GM19239 (cell line): ENCODE measurements around the gene FEZF2.

Experiments
- DNase-seq: peaks from one replicate; pipeline ENCODE4 v3.0.0; 2011; ENCODE audit warnings: low spot score; ENCODE audit not compliant: insufficient read length
- FAIRE-seq: peaks from 2 replicates; lab custom pipeline; 2011; peaks lifted over from hg19 to GRCh38; lab: Jason Lieb, UNC

Gene FEZF2

GRCh38 chr3:62374341-62375218 lies 1.2 kb upstream of the FEZF2 start:
- DNase-seq (no peak), FAIRE-seq (no peak)

GRCh38 chr3:62373714-62374333 lies 474 bp upstream of the FEZF2 start:
- FAIRE-seq (no peak), DNase-seq (no peak)

- DNase-seq = no peak
- no peak for FAIRE-seq
Observed at GRCh38 chr3:62372621-62373041, 719 bp downstream of the FEZF2 start.

GRCh38 chr3:62371720-62372591 lies 1.4 kb downstream of the FEZF2 start:
- no peak for DNase-seq
- FAIRE-seq = no peak

GRCh38 chr3:62370858-62371719 lies 2.3 kb downstream of the FEZF2 start:
- DNase-seq = no peak
- no peak for FAIRE-seq

- no peak for FAIRE-seq
- no peak for DNase-seq
Observed at GRCh38 chr3:62370112-62370857, 3.1 kb downstream of the FEZF2 start.

- DNase-seq (no peak), FAIRE-seq (no peak)
Observed at GRCh38 chr3:62369476-62369743, 3.9 kb downstream of the FEZF2 start.

GRCh38 chr3:62368705-62369475 lies 4.5 kb downstream of the FEZF2 start:
- FAIRE-seq (no peak), DNase-seq (no peak)

GRCh38 chr3:62368290-62368704 lies 5.1 kb downstream of the FEZF2 start:
- DNase-seq (no peak), FAIRE-seq (no peak)

GRCh38 chr3:62367763-62368195 lies 5.6 kb downstream of the FEZF2 start:
- FAIRE-seq = no peak
- no peak for DNase-seq

GRCh38 chr3:62366126-62366484 lies 7.2 kb downstream of the FEZF2 start:
- no peak for FAIRE-seq
- DNase-seq = no peak

- no peak for FAIRE-seq
Observed at GRCh38 chr3:62365391-62366125, 7.8 kb downstream of the FEZF2 start.

GRCh38 chr3:62364191-62364590 lies 9.2 kb downstream of the FEZF2 start:
- no peak for FAIRE-seq
- no peak for DNase-seq

More at GRCh38 chr3:62365391-62366125, 7.8 kb downstream of the FEZF2 start:
- no peak for DNase-seq

GRCh38 chr3:62363275-62363674 lies 10.1 kb downstream of the FEZF2 start:
- no peak for DNase-seq
- no peak for FAIRE-seq

GRCh38 chr3:62361824-62362223 lies 11.5 kb downstream of the FEZF2 start:
- FAIRE-seq = no peak
- no peak for DNase-seq

GRCh38 chr3:62361261-62361660 lies 12.1 kb downstream of the FEZF2 start:
- DNase-seq (no peak), FAIRE-seq (peak; percentile 72)

GRCh38 chr3:62359531-62359930 lies 13.8 kb downstream of the FEZF2 start:
- DNase-seq = no peak

GRCh38 chr3:62356356-62356755 lies 17.0 kb downstream of the FEZF2 start:
- DNase-seq (no peak), FAIRE-seq (no peak)

More at GRCh38 chr3:62359531-62359930, 13.8 kb downstream of the FEZF2 start:
- no peak for FAIRE-seq
